Colonic mucosa (tissue), 4 donors: ENCODE results near the gene RAB38. TPM values are rescaled to one million over a fixed set of nuclear protein-coding genes. Genes with fewer than 3 reads are reported as not detected.
A peak's percentile ranks its signal among the peaks of the same experiment; 100 is the strongest.

Source experiments
- DNase-seq: peaks from one replicate; pipeline ENCODE4 v3.0.0-alpha.2; 2020
- H3K27ac ChIP-seq: fragments of 200-600 bp; one replicate; pipeline ENCODE4 v1.8.0; 2021
- H3K27me3 ChIP-seq: fragments of 200-600 bp; one replicate; pipeline ENCODE4 v1.8.0; 2021
- H3K36me3 ChIP-seq: fragments of 200-600 bp; one replicate; pipeline ENCODE4 v1.8.0; 2021
- H3K4me1 ChIP-seq: fragments of 200-600 bp; one replicate; pipeline ENCODE4 v1.8.0; 2021; ENCODE audit warnings: mild to moderate bottlenecking
- H3K4me3 ChIP-seq: fragments of 200-600 bp; one replicate; pipeline ENCODE4 v1.8.0; 2021
- H3K9ac ChIP-seq, 2 donors: one replicate each; pipeline ENCODE4 v1.7.0; 2013; ENCODE audit warnings: control low read depth in 2 of 2, low read depth in 2 of 2, low read length in 2 of 2
- H3K9me3 ChIP-seq: fragments of 200-600 bp; one replicate; pipeline ENCODE4 v1.8.0; 2021
- intact Hi-C: fragments of 100-400 bp; cut with DNase I; formaldehyde crosslinking; loops from one replicate; pipeline ENCODE4 v1.14.1; 2022
- total RNA-seq, 2 donors: library from RNA; stranded (reverse); fragmentation: NEBNext Ultra II Directional in 1 of 2; extraction: Animal tissue kit (Norgen Biotek cat#: 25700) in 1 of 2; gene quantifications; one replicate each; pipeline ENCODE4 v1.2.1, GENCODE V29; 2021
- TF ChIP-seq, protein P1 (sequence below): fragments of 200-600 bp; IDR thresholded peaks from one replicate; pipeline ENCODE4 v1.8.0; 2022; ENCODE audit warnings: antibody characterized with exemption, mild to moderate bottlenecking
- donor health status: healthy.
- donor health status: DM: no; HTN: no; CAD: no.
- donor health status: DM: no; HTN: no; CAD: no.

Gene RAB38
- total RNA-seq, 2 donors from 2014 or later, result 1.6 to 4.9 TPM

GRCh38 chr11:88105951-88106350 lies 69.3 kb downstream of the RAB38 start:
- no peak for DNase-seq
- TF ChIP-seq, protein P1, sequence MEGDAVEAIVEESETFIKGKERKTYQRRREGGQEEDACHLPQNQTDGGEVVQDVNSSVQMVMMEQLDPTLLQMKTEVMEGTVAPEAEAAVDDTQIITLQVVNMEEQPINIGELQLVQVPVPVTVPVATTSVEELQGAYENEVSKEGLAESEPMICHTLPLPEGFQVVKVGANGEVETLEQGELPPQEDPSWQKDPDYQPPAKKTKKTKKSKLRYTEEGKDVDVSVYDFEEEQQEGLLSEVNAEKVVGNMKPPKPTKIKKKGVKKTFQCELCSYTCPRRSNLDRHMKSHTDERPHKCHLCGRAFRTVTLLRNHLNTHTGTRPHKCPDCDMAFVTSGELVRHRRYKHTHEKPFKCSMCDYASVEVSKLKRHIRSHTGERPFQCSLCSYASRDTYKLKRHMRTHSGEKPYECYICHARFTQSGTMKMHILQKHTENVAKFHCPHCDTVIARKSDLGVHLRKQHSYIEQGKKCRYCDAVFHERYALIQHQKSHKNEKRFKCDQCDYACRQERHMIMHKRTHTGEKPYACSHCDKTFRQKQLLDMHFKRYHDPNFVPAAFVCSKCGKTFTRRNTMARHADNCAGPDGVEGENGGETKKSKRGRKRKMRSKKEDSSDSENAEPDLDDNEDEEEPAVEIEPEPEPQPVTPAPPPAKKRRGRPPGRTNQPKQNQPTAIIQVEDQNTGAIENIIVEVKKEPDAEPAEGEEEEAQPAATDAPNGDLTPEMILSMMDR, result no peak
- Histone ChIP-seq H3K4me3 (no peak overlapping the region), H3K27me3 (no peaks in the 10 kb centered on the region), H3K27ac (no peak overlapping the region), H3K4me1 (no peaks in the 10 kb centered on the region), H3K9me3 (no peaks in the 10 kb centered on the region), H3K9ac (no peak overlapping the region), H3K36me3 (no peaks in the 10 kb centered on the region)
- intact Hi-C loops, result no loop called here

DNA sequence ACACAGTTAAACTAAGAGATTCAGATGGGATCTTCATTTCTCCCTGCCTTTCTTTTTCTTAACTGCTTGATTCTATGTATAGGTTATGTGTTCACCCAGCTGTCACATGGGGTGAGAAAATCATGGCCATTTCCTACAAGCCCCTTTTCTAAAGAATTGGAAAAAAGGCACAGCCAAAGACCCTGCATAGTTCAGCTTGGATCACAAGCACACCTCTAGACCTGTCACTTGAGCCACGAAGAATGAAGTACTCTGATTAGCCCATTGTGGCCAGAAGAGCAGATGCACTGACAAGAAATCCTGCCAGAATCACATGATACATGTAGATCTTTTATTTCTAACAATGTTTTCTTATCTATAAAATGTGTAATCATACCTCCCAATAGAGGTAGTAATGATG lies 69.7 kb downstream of the RAB38 start:
- Histone ChIP-seq H3K36me3 (no peaks in the 10 kb centered on the region), H3K27me3 (no peaks in the 10 kb centered on the region), H3K9me3 (no peaks in the 10 kb centered on the region), H3K27ac (no peak overlapping the region), H3K9ac (no peak overlapping the region), H3K4me1 (no peaks in the 10 kb centered on the region), H3K4me3 (no peak overlapping the region)
- TF ChIP-seq, protein P1, result no peak
- no peak for DNase-seq
- intact Hi-C loops, result no loop called here

DNA sequence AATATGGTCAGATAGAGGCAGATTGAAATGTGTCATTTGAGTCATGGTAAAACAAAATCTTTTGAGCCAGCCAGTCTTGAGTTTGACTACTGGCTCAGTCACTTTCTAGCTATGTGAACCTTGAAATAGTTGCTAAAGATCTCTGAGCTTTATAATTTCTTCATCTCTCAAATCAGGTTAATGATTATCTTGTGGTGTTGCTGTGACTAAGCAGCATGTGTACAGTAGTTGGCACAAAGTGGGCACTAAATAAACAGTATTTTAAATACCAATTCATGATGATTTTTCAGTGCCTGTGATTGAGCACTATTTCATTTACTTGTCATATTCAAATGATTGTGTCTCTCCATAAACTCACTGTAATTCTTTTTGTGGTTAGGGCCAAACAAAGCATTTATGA lies 70.8 kb downstream of the RAB38 start:
- H3K27me3 ChIP-seq, result no peaks in the 10 kb centered on the region
- H3K4me3 ChIP-seq, result no peak overlapping the region
- H3K4me1 ChIP-seq, result no peaks in the 10 kb centered on the region
- no peaks in the 10 kb centered on the region for H3K9me3 ChIP-seq
- no peak overlapping the region for H3K27ac ChIP-seq
- no peaks in the 10 kb centered on the region for H3K36me3 ChIP-seq
- no peak overlapping the region for H3K9ac ChIP-seq
- TF ChIP-seq, protein P1, result no peak
- intact Hi-C loops, result no loop called here
- DNase-seq, result no peak

GRCh38 chr11:88103337-88104206 lies 71.7 kb downstream of the RAB38 start:
- TF ChIP-seq, protein P1, result peak; percentile 44
- Histone ChIP-seq H3K9ac (no peak overlapping the region), H3K4me1 (no peaks in the 10 kb centered on the region), H3K4me3 (no peak overlapping the region), H3K9me3 (no peaks in the 10 kb centered on the region), H3K27ac (no peak overlapping the region), H3K27me3 (no peaks in the 10 kb centered on the region), H3K36me3 (no peaks in the 10 kb centered on the region)
- intact Hi-C loops, result no loop called here
- DNase-seq, result peak; percentile 42

DNA sequence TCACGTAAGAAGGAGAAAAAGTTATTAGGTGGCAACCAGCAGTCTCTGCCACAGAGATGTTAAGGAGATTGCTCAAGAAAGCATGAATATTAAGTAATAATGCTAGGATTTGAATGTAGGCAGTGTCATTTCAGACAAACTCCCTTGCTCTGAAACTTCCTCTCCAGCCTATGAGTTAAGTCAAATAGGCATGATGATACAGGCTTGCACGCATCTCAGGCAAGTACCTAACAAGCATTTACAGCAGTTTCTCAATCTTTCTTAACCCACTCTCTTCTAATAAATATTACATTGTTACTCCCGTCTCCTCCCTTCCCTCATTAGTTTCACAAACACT lies 72.7 kb downstream of the RAB38 start:
- Histone ChIP-seq H3K4me1 (no peaks in the 10 kb centered on the region), H3K27me3 (no peaks in the 10 kb centered on the region), H3K4me3 (no peak overlapping the region), H3K9me3 (no peaks in the 10 kb centered on the region), H3K27ac (no peak overlapping the region), H3K36me3 (no peaks in the 10 kb centered on the region), H3K9ac (no peak overlapping the region)
- TF ChIP-seq, protein P1, result no peak
- no peak for DNase-seq
- intact Hi-C loops, result no loop called here
